ENCODE measurements around the gene SZRD1. TPM values are rescaled to one million over a fixed set of nuclear protein-coding genes. Genes with fewer than 3 reads are reported as not detected.

Gene SZRD1
- polyA plus RNA-seq, 1 donor from 2014 or later = 13.6 TPM

DNA sequence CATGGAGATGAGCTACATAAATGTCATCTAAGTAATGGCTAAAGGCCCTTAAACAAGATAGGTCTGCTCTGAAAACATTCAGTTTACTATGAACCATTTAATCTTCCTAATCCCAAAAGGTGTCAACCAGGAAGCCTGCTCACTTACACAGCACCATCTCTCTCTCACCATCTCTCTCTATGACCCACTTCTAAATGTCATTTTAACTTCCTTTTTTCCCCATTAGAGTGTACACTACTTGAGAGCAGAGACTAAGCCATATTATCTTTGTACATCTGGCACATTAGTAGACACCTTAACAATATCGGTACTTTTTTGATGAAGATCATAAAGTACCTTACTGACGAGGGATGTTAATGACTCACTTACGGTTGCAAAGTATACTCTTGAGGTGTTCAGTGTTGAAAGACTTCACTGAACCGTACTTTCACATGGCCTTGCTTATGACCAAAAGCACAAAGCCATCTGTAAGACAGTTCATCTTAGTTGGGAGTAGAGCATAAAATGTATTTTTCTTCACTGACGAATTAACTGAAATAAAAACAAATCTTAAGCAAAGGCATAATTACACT, 40.1 kb upstream of the SZRD1 start:
- peaks cover 46% of the 10 kb centered on the region for H3K79me2 ChIP-seq (replicated peaks; ENCODE audit: insufficient read depth, low read length)
- no peaks in the 10 kb centered on the region for H3K36me3 ChIP-seq (ENCODE audit: insufficient read depth, low read length)
- no peaks in the 10 kb centered on the region for H3F3A ChIP-seq (ENCODE audit: insufficient read depth, low read length, poor library complexity, severe bottlenecking)
- no peaks in the 10 kb centered on the region for H3K9me3 ChIP-seq (ENCODE audit: low read length)
- no peak overlapping the region for H3K27ac ChIP-seq (ENCODE audit: low read length)
- H2AFZ ChIP-seq (ENCODE audit: low read depth, low read length) = no peak overlapping the region
- H4K20me1 ChIP-seq (ENCODE audit: insufficient read depth) = peaks cover 3% of the 10 kb centered on the region
- no peak overlapping the region for H3K4me2 ChIP-seq (ENCODE audit: low read length)
- no peak overlapping the region for H3K9ac ChIP-seq (ENCODE audit: low read length)
- no peaks in the 10 kb centered on the region for H3K9me2 ChIP-seq (ENCODE audit: insufficient read depth, low read length)
- H3K4me3 ChIP-seq (ENCODE audit: low read length) = no peak overlapping the region
- TF ChIP-seq RAD21 (conservative IDR thresholded peaks at IDR 0.05) (no peak), EP300 (conservative IDR thresholded peaks at IDR 0.05; ENCODE audit: poor library complexity, severe bottlenecking) (no peak), TAF1 (IDR thresholded peaks at IDR 0.05; ENCODE audit: low read depth) (no peak), POLR2AphosphoS5 (IDR thresholded peaks at IDR 0.05) (no peak), EZH2 (IDR thresholded peaks at IDR 0.05; ENCODE audit: borderline replicate concordance, insufficient read depth, low read length, poor library complexity, severe bottlenecking) (no peak), SMC3 (conservative IDR thresholded peaks at IDR 0.05; ENCODE audit: poor library complexity) (no peak), MXI1 (conservative IDR thresholded peaks at IDR 0.05; ENCODE audit: poor library complexity, severe bottlenecking) (no peak)
- TF ChIP-seq, protein P1, sequence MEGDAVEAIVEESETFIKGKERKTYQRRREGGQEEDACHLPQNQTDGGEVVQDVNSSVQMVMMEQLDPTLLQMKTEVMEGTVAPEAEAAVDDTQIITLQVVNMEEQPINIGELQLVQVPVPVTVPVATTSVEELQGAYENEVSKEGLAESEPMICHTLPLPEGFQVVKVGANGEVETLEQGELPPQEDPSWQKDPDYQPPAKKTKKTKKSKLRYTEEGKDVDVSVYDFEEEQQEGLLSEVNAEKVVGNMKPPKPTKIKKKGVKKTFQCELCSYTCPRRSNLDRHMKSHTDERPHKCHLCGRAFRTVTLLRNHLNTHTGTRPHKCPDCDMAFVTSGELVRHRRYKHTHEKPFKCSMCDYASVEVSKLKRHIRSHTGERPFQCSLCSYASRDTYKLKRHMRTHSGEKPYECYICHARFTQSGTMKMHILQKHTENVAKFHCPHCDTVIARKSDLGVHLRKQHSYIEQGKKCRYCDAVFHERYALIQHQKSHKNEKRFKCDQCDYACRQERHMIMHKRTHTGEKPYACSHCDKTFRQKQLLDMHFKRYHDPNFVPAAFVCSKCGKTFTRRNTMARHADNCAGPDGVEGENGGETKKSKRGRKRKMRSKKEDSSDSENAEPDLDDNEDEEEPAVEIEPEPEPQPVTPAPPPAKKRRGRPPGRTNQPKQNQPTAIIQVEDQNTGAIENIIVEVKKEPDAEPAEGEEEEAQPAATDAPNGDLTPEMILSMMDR (IDR thresholded peaks at IDR 0.05; ENCODE audit: poor library complexity, severe bottlenecking) = no peak
- TF ChIP-seq, protein P2, sequence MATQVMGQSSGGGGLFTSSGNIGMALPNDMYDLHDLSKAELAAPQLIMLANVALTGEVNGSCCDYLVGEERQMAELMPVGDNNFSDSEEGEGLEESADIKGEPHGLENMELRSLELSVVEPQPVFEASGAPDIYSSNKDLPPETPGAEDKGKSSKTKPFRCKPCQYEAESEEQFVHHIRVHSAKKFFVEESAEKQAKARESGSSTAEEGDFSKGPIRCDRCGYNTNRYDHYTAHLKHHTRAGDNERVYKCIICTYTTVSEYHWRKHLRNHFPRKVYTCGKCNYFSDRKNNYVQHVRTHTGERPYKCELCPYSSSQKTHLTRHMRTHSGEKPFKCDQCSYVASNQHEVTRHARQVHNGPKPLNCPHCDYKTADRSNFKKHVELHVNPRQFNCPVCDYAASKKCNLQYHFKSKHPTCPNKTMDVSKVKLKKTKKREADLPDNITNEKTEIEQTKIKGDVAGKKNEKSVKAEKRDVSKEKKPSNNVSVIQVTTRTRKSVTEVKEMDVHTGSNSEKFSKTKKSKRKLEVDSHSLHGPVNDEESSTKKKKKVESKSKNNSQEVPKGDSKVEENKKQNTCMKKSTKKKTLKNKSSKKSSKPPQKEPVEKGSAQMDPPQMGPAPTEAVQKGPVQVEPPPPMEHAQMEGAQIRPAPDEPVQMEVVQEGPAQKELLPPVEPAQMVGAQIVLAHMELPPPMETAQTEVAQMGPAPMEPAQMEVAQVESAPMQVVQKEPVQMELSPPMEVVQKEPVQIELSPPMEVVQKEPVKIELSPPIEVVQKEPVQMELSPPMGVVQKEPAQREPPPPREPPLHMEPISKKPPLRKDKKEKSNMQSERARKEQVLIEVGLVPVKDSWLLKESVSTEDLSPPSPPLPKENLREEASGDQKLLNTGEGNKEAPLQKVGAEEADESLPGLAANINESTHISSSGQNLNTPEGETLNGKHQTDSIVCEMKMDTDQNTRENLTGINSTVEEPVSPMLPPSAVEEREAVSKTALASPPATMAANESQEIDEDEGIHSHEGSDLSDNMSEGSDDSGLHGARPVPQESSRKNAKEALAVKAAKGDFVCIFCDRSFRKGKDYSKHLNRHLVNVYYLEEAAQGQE (IDR thresholded peaks at IDR 0.05; ENCODE audit: borderline replicate concordance) = no peak
- H3K27me3 ChIP-seq (ENCODE audit: insufficient read depth, low read depth, low read length) = no peaks in the 10 kb centered on the region

- H3K27me3 ChIP-seq (ENCODE audit: insufficient read depth, low read depth, low read length) = no peaks in the 10 kb centered on the region
- no peaks in the 10 kb centered on the region for H3K9me3 ChIP-seq (ENCODE audit: low read length)
- no peaks in the 10 kb centered on the region for H3K36me3 ChIP-seq (ENCODE audit: insufficient read depth, low read length)
- TF ChIP-seq, protein P2 (IDR thresholded peaks at IDR 0.05; ENCODE audit: borderline replicate concordance) = no peak
- H3K9ac ChIP-seq (ENCODE audit: low read length) = no peak overlapping the region
- H3K79me2 ChIP-seq (replicated peaks; ENCODE audit: insufficient read depth, low read length) = peaks cover 47% of the 10 kb centered on the region
- H2AFZ ChIP-seq (ENCODE audit: low read depth, low read length) = no peak overlapping the region
- no peak overlapping the region for H3K4me2 ChIP-seq (ENCODE audit: low read length)
- H3K27ac ChIP-seq (ENCODE audit: low read length) = no peak overlapping the region
- H3K9me2 ChIP-seq (ENCODE audit: insufficient read depth, low read length) = no peaks in the 10 kb centered on the region
- no peaks in the 10 kb centered on the region for H4K20me1 ChIP-seq (ENCODE audit: insufficient read depth)
- no peaks in the 10 kb centered on the region for H3F3A ChIP-seq (ENCODE audit: insufficient read depth, low read length, poor library complexity, severe bottlenecking)
- no peak overlapping the region for H3K4me3 ChIP-seq (ENCODE audit: low read length)
Observed at GRCh38 chr1:16334655-16335340, 32.2 kb upstream of the SZRD1 start.

Measured in neural cell (in vitro differentiated cells).